CD4-positive, CD25-positive, alpha-beta regulatory T cell (primary cell): ENCODE results near the gene TRIM29. TPM values are rescaled to one million over a fixed set of nuclear protein-coding genes. Genes with fewer than 3 reads are reported as not detected.

Experiments
- ATAC-seq, 2 donors: fragments of 150-1000 bp; cut with Tn5 transposase; one replicate each; pipeline ENCODE4 v1.10.0; 2021; ENCODE audit warnings: low read depth in 2 of 2, moderate number of reproducible peaks in 2 of 2, moderate library complexity in 1 of 2
- DNase-seq, 3 donors: peaks; one replicate each; pipeline versions ENCODE4 v3.0.0 to v3.0.0-alpha.2; 2012 to 2022; ENCODE audit warnings: mixed read lengths in 1 of 3
- H3K27ac ChIP-seq: one replicate; pipeline ENCODE4 v1.7.0; 2013; ENCODE audit warnings: mild to moderate bottlenecking, low read length; ENCODE audit not compliant: insufficient read depth, poor library complexity, severe bottlenecking
- H3K27me3 ChIP-seq: one replicate; pipeline ENCODE4 v1.7.0; 2013; ENCODE audit warnings: low read length; ENCODE audit not compliant: control insufficient read depth, insufficient read depth
- H3K36me3 ChIP-seq: one replicate; pipeline ENCODE4 v1.7.0; 2013; ENCODE audit warnings: mild to moderate bottlenecking, low read length, moderate library complexity; ENCODE audit not compliant: control insufficient read depth, insufficient read depth
- H3K4me1 ChIP-seq: 2 replicates; pipeline ENCODE4 v1.7.0; 2013; ENCODE audit warnings: mild to moderate bottlenecking, low read length; ENCODE audit not compliant: insufficient read depth, control insufficient read depth, poor library complexity, severe bottlenecking
- H3K4me3 ChIP-seq: one replicate; pipeline ENCODE4 v1.7.0; 2013; ENCODE audit warnings: low read depth, mild to moderate bottlenecking, low read length, moderate library complexity
- H3K9me3 ChIP-seq, 2 experiments: 1 replicate in 1 of 2; 2 replicates in 1 of 2; pipeline ENCODE4 v1.7.0; 2013; ENCODE audit warnings: low read length in 2 of 2, mild to moderate bottlenecking in 1 of 2, moderate library complexity in 1 of 2; ENCODE audit not compliant: control insufficient read depth in 2 of 2
- H3K27ac Mint-ChIP-seq, 3 donors: one replicate each; pipeline ENCODE4 v1.8.0; 2020 to 2022; ENCODE audit warnings: mild to moderate bottlenecking in 3 of 3, mixed read lengths in 3 of 3, moderate library complexity in 2 of 3
- H3K27me3 Mint-ChIP-seq: one replicate; pipeline ENCODE4 v1.8.0; 2022; ENCODE audit warnings: mild to moderate bottlenecking, mixed read lengths
- H3K36me3 Mint-ChIP-seq: one replicate; pipeline ENCODE4 v1.8.0; 2020; ENCODE audit warnings: mixed read lengths
- H3K4me1 Mint-ChIP-seq, 4 donors: one replicate each; pipeline ENCODE4 v1.8.0; 2020 to 2022; ENCODE audit warnings: mixed read lengths in 4 of 4, mild to moderate bottlenecking in 1 of 4
- H3K4me3 Mint-ChIP-seq, 4 donors: one replicate each; pipeline ENCODE4 v1.8.0; 2020 to 2022; ENCODE audit warnings: mild to moderate bottlenecking in 4 of 4, mixed read lengths in 4 of 4, moderate library complexity in 3 of 4
- H3K9me3 Mint-ChIP-seq, 7 donors: one replicate each; pipeline ENCODE4 v1.8.0; 2020 to 2022; ENCODE audit warnings: mixed read lengths in 7 of 7, mild to moderate bottlenecking in 3 of 7, moderate library complexity in 2 of 7
- polyA plus RNA-seq, 4 donors: library from polyadenylated mRNA; unstranded; fragments of 300-500 nt; fragmentation: Illumina TruSeq; gene quantifications; one replicate each; pipeline ENCODE4 v1.2.3, GENCODE V29; 2021
- total RNA-seq: library from RNA; stranded (reverse); gene quantifications from one replicate; pipeline ENCODE4 v1.2.3, GENCODE V29; 2022

The TRIM29 gene
- total and polyA plus RNA-seq, 5 donors from 2014 or later, result not detected

DNA sequence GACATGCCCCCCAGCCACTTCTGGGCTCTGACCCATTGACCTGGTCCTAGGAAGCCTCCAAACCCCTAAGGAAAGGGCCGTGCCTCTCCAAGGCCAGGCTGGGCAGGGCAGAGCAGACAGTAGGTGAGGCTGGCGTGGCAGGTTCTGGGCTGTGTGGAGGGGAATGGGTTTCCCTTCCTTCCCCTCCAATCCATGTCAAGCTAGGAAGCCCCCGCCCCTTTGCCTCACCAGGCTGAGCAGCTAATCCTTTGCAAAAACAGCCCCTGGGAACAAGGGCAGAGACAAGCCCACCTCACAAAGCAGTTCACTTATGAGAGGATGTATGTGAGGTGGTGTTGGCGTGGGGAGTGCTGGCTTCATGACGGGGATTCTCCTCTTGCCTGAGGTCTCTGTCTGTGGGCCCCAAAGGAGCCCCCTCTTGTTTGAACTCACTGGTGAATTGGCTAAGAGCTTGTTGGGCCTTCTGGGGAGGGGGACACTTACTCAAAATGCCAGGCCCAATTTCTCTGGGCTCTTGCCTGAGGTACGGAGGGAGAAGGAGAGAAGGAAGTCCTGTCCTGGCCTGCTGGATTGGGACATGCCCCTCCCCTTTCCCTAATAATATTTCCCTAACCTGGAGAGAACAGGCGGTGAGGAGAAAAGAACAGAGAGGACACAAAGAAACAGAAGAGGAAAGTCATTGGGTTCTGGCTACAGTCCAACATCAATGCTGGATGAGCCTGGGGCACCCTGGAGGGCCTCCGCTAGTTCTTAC is 1.6 kb upstream of the TRIM29 start:
- H3K9me3 Mint-ChIP-seq, result no peaks in the 10 kb centered on the region
- Histone ChIP-seq H3K4me3 (no peak overlapping the region), H3K4me1 (no peaks in the 10 kb centered on the region), H3K27me3 (no peaks in the 10 kb centered on the region), H3K36me3 (no peaks in the 10 kb centered on the region), H3K9me3 (no peaks in the 10 kb centered on the region), H3K27ac (no peak overlapping the region)
- no peak for ATAC-seq
- no peak overlapping the region for H3K4me3 Mint-ChIP-seq
- H3K4me1 Mint-ChIP-seq, result no peaks in the 10 kb centered on the region
- peaks cover 15% of the 10 kb centered on the region for H3K27me3 Mint-ChIP-seq
- DNase-seq, result no peak
- no peak overlapping the region for H3K27ac Mint-ChIP-seq
- H3K36me3 Mint-ChIP-seq, result no peaks in the 10 kb centered on the region

DNA sequence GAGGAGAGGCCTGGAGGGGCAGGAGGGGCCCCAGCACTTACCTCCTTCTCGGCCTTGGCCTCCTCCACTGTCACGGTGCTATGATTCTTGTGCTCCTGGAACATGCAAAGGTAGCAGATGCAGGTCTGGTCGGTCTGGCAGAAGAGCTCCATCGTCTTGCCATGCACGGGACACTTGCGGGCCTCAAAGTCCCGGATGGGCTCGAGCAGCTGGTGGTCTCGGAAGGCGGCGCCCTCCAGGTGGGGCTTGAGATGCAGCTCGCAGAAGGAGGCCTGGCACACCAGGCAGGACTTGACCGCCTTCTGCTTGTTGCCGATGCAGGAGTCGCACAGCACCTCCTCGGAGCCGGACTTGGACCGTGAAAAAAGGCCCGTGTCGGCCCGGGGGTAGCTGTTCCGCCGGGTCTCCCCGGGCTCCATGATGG is 714 bp downstream of the TRIM29 start:
- no peak for ATAC-seq
- peaks cover 4% of the 10 kb centered on the region for H3K27me3 Mint-ChIP-seq
- H3K9me3 ChIP-seq, result no peaks in the 10 kb centered on the region
- no peak overlapping the region for H3K4me3 Mint-ChIP-seq
- DNase-seq, result no peak
- H3K4me1 Mint-ChIP-seq, result no peaks in the 10 kb centered on the region
- no peak overlapping the region for H3K27ac ChIP-seq
- H3K4me1 ChIP-seq, result no peaks in the 10 kb centered on the region
- H3K36me3 Mint-ChIP-seq, result no peaks in the 10 kb centered on the region
- no peaks in the 10 kb centered on the region for H3K27me3 ChIP-seq
- no peak overlapping the region for H3K27ac Mint-ChIP-seq
- H3K36me3 ChIP-seq, result no peaks in the 10 kb centered on the region
- H3K9me3 Mint-ChIP-seq, result no peaks in the 10 kb centered on the region
- no peak overlapping the region for H3K4me3 ChIP-seq

DNA sequence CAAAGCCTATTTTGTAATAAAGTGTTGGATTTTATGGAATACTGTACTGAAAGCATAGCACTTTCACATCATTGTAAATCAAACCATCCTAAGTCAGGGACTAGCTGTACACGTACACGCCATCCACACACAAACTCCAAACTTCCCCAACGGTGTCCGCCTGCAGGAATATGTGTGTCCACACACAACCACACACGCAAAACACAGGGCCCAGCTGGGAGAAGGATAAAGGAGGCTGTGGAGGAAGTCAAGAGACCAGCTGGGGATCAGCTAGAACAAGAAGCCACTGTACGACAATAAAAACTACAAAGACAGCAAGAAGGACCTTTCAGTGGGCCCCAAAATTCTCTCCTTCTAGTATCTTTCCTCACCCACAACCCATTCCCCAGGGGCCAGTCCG is 1.6 kb downstream of the TRIM29 start:
- Mint-ChIP-seq H3K27ac (no peak overlapping the region), H3K36me3 (no peaks in the 10 kb centered on the region), H3K9me3 (no peaks in the 10 kb centered on the region), H3K4me1 (no peaks in the 10 kb centered on the region), H3K27me3 (peaks cover 4% of the 10 kb centered on the region), H3K4me3 (no peak overlapping the region)
- no peaks in the 10 kb centered on the region for H3K27me3 ChIP-seq
- DNase-seq (no peak), ATAC-seq (no peak)
- no peaks in the 10 kb centered on the region for H3K36me3 ChIP-seq
- no peak overlapping the region for H3K4me3 ChIP-seq
- H3K9me3 ChIP-seq, result no peaks in the 10 kb centered on the region
- H3K4me1 ChIP-seq, result no peaks in the 10 kb centered on the region
- no peak overlapping the region for H3K27ac ChIP-seq

DNA sequence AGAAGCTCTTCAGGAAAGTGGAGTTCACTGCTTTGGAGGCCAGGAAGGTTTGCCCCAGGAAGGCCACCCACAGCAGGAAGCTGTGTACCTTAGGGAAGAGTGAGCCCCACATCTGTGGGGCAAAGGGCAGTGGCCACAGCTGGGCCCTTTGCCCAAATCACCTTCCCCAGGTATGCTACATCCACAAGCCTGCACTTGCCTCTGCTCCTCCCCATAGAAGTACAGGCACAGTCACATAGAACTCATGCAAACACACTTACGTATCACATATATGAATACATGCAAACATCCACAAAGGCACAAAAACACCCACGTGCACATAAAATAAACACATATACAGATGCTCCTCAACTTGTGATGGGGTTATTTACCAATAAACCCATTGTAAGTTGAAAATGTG is 2.1 kb downstream of the TRIM29 start:
- Mint-ChIP-seq H3K4me3 (no peak overlapping the region), H3K27ac (no peak overlapping the region)
- no peak for ATAC-seq

DNA sequence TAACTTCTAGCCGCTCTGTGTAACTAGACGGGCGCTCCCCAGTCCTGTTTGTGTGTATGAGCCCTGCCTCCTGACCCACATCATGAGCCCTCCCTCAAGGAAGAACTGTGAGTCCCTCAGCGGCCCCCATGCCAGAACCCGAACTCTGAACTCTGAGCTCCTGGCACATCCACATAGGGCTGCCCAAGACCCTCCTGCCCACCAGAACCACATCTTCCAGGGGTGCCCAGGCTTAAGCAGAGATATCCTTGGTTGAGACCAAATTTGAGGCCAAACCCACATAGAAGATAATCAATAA is 3.0 kb downstream of the TRIM29 start:
- Mint-ChIP-seq H3K36me3 (no peaks in the 10 kb centered on the region), H3K27ac (no peak overlapping the region), H3K4me1 (no peaks in the 10 kb centered on the region), H3K27me3 (peaks cover 8% of the 10 kb centered on the region), H3K4me3 (no peak overlapping the region), H3K9me3 (no peaks in the 10 kb centered on the region)
- H3K9me3 ChIP-seq, result no peaks in the 10 kb centered on the region
- H3K27me3 ChIP-seq, result no peaks in the 10 kb centered on the region
- DNase-seq (no peak), ATAC-seq (no peak)
- no peak overlapping the region for H3K27ac ChIP-seq
- H3K4me3 ChIP-seq, result no peak overlapping the region
- no peaks in the 10 kb centered on the region for H3K36me3 ChIP-seq
- H3K4me1 ChIP-seq, result no peaks in the 10 kb centered on the region

More for the DNA sequence above, 2.1 kb downstream of the TRIM29 start:
- no peaks in the 10 kb centered on the region for H3K9me3 Mint-ChIP-seq
- no peaks in the 10 kb centered on the region for H3K27me3 ChIP-seq
- no peaks in the 10 kb centered on the region for H3K4me1 Mint-ChIP-seq
- no peak overlapping the region for H3K27ac ChIP-seq
- no peaks in the 10 kb centered on the region for H3K36me3 ChIP-seq
- H3K9me3 ChIP-seq, result no peaks in the 10 kb centered on the region
- H3K4me1 ChIP-seq, result no peaks in the 10 kb centered on the region
- no peak overlapping the region for H3K4me3 ChIP-seq
- no peaks in the 10 kb centered on the region for H3K36me3 Mint-ChIP-seq
- no peak for DNase-seq
- peaks cover 8% of the 10 kb centered on the region for H3K27me3 Mint-ChIP-seq

DNA sequence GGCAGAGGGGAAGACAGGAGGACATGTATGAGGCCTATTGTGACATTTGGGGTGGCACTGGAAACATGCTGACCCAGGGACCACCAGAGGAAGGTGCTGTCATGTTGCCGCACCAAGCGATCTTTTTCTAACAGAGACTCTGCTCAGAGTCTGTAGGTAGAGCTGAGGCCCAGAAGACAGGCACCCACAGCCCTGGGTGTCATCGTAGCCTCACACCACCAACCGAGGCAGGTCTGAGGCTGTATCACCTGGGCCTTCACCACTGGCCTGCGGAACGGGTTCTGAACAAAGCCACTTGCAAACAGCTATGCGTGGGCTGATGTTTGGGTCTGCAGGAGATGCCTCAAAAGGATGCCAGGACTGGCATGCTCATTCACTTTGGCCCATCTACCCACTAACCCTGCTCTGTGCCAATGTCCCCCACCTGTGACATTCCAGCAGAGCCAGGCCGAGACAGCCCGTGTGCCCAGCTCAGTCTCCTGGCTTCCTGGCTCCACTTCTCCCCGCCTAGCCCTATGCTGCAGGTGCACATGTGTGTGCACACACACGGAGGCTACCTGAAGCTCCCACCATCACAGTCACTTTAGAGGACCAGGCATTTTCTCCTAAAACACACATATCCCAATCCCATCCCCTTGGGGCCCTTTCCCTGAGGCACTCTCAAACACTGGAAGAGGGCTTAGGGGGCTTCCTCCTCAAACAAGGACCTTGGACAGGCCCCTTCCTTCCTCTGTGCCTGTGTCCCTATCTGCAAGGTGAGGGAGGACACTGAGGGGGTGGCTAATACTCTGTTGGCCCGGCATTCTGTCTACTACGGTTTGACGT is 3.6 kb downstream of the TRIM29 start:
- Histone ChIP-seq H3K4me3 (no peak overlapping the region), H3K36me3 (no peaks in the 10 kb centered on the region), H3K4me1 (no peaks in the 10 kb centered on the region), H3K27me3 (no peaks in the 10 kb centered on the region), H3K27ac (no peak overlapping the region), H3K9me3 (no peaks in the 10 kb centered on the region)
- no peaks in the 10 kb centered on the region for H3K9me3 Mint-ChIP-seq
- peak in 1 of 2 donors; percentile 22 for ATAC-seq
- H3K36me3 Mint-ChIP-seq, result no peaks in the 10 kb centered on the region
- no peak overlapping the region for H3K4me3 Mint-ChIP-seq
- H3K27ac Mint-ChIP-seq, result no peak overlapping the region
- DNase-seq, result no peak
- no peaks in the 10 kb centered on the region for H3K4me1 Mint-ChIP-seq
- peaks cover 8% of the 10 kb centered on the region for H3K27me3 Mint-ChIP-seq

DNA sequence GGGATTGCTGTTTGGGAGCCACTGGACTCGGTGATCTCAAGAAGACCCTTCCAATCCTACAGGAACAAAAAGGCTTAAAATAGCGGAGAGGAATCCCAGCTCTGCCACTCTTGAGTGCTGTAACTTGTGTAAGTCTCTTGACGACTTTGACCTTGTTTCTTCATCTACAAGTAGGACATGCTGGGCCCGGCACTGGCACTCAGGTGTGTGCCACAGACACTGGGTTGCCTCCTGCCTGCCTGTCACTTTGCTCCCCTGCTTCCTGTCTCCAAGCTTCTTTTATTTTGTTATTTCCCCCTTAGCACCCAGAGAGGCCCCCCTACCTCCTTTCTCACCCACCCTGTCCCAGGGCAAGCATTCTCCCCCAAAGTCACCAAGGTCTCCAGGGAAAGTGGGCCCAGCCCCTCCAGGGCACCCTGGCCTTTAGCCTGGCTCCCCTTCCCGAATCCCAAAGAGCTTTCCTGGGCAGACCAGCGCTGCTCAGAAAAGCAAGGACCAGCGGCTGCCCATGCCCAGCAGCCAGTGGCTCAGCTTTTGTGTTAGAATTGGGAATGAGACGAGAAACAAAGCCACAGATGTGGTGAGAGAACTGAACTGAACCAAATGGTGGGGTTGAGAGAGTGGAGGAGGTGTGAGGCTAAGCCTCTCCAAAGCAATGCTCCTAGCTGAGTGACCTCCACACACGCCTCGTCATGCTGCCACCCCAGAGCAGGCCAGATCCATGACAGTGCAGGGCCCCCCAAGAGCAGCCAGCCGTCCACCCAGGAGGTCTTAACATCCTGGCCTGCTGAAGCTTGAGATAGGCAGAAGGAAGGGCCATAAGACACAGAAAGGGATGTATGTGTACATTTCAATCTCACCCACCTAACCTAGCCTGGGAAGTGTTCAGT is 4.5 kb downstream of the TRIM29 start:
- H3K27me3 ChIP-seq, result no peaks in the 10 kb centered on the region
- ATAC-seq, result no peak
- H3K4me1 ChIP-seq, result no peaks in the 10 kb centered on the region
- Mint-ChIP-seq H3K4me3 (no peak overlapping the region), H3K36me3 (no peaks in the 10 kb centered on the region), H3K9me3 (peaks cover 0 to 2% (median 0%) of the 10 kb centered on the region in 7 donors), H3K4me1 (no peaks in the 10 kb centered on the region), H3K27me3 (peaks cover 8% of the 10 kb centered on the region), H3K27ac (no peak overlapping the region)
- DNase-seq, result no peak
- H3K4me3 ChIP-seq, result no peak overlapping the region
- no peak overlapping the region for H3K27ac ChIP-seq
- no peaks in the 10 kb centered on the region for H3K9me3 ChIP-seq
- no peaks in the 10 kb centered on the region for H3K36me3 ChIP-seq
